ENCODE data around the gene TMEM131. TPM values are rescaled to one million over a fixed set of nuclear protein-coding genes. Genes with fewer than 3 reads are reported as not detected.

The TMEM131 gene
- total RNA-seq, 4 donors from 2014 or later = 32.8 to 54.8 (median 41.2) TPM

GRCh38 chr2:97750017-97750416 lies 245.7 kb downstream of the TMEM131 start:
- TF ChIP-seq, protein P1, sequence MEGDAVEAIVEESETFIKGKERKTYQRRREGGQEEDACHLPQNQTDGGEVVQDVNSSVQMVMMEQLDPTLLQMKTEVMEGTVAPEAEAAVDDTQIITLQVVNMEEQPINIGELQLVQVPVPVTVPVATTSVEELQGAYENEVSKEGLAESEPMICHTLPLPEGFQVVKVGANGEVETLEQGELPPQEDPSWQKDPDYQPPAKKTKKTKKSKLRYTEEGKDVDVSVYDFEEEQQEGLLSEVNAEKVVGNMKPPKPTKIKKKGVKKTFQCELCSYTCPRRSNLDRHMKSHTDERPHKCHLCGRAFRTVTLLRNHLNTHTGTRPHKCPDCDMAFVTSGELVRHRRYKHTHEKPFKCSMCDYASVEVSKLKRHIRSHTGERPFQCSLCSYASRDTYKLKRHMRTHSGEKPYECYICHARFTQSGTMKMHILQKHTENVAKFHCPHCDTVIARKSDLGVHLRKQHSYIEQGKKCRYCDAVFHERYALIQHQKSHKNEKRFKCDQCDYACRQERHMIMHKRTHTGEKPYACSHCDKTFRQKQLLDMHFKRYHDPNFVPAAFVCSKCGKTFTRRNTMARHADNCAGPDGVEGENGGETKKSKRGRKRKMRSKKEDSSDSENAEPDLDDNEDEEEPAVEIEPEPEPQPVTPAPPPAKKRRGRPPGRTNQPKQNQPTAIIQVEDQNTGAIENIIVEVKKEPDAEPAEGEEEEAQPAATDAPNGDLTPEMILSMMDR (IDR thresholded peaks at IDR 0.05) = no peak
- TF ChIP-seq POLR2A (IDR thresholded peaks at IDR 0.05) = no peak
- WGBS, 2 donors = 95 to 98% methylated on average over 4 of the region's 4 CpGs
- no peak for DNase-seq (ENCODE audit: low spot score in 2 of 2)
- no peak overlapping the region for H3K4me3 ChIP-seq (ENCODE audit: low read depth, poor library complexity, severe bottlenecking)
- intact Hi-C loops (cut with DNase I; ENCODE audit: low total_unique reads) = no loop called here

- intact Hi-C loops (cut with DNase I; ENCODE audit: low total_unique reads) = no loop called here
- TF ChIP-seq, protein P1 (IDR thresholded peaks at IDR 0.05) = no peak
- no peak for TF ChIP-seq POLR2A (IDR thresholded peaks at IDR 0.05)
- no peak overlapping the region for H3K4me3 ChIP-seq (ENCODE audit: low read depth, poor library complexity, severe bottlenecking)
- 24 to 36% methylated on average over 5 of the region's 5 CpGs for WGBS, 2 donors
- DNase-seq (ENCODE audit: low spot score in 2 of 2) = no peak
Measured at GRCh38 chr2:97749581-97749980, 246.2 kb downstream of the TMEM131 start.

GRCh38 chr2:97747716-97748115 lies 248.0 kb downstream of the TMEM131 start:
- intact Hi-C loops (cut with DNase I; ENCODE audit: low total_unique reads) = no loop called here
- DNase-seq (ENCODE audit: low spot score in 2 of 2) = no peak
- no peak for TF ChIP-seq POLR2A (IDR thresholded peaks at IDR 0.05)
- TF ChIP-seq, protein P1 (IDR thresholded peaks at IDR 0.05) = no peak
- H3K4me3 ChIP-seq (ENCODE audit: low read depth, poor library complexity, severe bottlenecking) = no peak overlapping the region
- 60 to 62% methylated on average over 4 of the region's 4 CpGs for WGBS, 2 donors

DNA sequence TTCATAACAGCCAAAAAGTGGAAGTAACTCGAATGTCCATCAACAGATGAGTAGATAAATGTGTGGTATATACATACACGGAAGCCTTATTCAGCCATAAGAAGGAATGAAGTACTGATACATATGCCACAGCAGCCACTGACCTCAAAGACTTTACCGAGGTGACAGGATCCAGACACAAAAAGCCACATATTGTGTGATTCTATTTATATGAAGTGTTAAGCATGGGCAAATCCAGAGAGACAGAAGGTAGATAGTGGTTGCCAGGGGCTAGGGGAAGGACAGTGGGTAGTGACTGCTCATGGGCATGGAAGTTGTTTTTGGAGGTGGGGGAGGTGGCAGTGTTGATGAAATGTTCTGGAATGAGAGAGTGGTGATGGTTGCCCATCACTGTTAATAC lies 248.5 kb downstream of the TMEM131 start:
- 73 to 81% methylated on average over 3 of the region's 3 CpGs for WGBS, 2 donors
- intact Hi-C loops (cut with DNase I; ENCODE audit: low total_unique reads) = no loop called here
- no peak for DNase-seq (ENCODE audit: low spot score in 2 of 2)
- no peak overlapping the region for H3K4me3 ChIP-seq (ENCODE audit: low read depth, poor library complexity, severe bottlenecking)
- TF ChIP-seq, protein P1 (IDR thresholded peaks at IDR 0.05) = no peak

DNA sequence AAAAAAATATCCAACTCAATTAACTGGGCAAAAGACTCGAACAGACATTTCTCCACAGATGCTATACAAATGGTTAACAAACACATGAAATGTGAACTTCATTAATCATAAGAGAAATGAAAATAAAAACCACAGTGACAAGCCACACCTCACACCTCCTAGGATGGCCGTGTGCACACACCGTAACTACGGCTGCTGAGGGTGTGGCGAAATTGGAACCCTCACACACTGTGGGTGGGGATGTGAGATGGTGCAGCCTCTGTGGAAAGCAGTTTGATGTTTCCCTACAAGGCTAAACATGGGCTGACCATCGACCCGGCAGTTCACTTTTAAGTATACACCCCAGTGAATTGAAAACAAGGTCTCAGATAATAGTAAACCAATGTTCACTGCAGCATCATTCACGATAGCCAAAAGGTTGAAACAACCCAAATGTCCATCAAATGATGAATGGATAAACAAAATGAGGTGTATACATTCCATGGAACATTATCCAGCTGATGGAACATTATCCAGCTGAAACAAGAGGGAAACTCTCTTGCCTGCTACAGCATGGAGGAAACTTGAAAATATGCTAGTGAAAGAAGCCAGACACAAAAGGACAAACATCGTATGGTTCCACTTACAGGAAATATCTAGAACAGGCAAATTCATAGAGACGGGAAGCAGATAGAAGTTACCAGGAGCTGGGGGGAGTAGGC lies 250.1 kb downstream of the TMEM131 start:
- WGBS, 2 donors = 54 to 55% methylated on average over 10 of the region's 10 CpGs
- intact Hi-C loops (cut with DNase I; ENCODE audit: low total_unique reads) = no loop called here
- no peak overlapping the region for H3K4me3 ChIP-seq (ENCODE audit: low read depth, poor library complexity, severe bottlenecking)
- TF ChIP-seq, protein P1 (IDR thresholded peaks at IDR 0.05) = no peak
- TF ChIP-seq POLR2A (IDR thresholded peaks at IDR 0.05) = no peak
- DNase-seq (ENCODE audit: low spot score in 2 of 2) = peak in 1 of 2 donors; percentile 65

GRCh38 chr2:97743913-97744312 lies 251.8 kb downstream of the TMEM131 start:
- intact Hi-C loops (cut with DNase I; ENCODE audit: low total_unique reads) = no loop called here
- WGBS, 2 donors = 94 to 97% methylated on average over 6 of the region's 6 CpGs
- TF ChIP-seq POLR2A (IDR thresholded peaks at IDR 0.05) = no peak
- TF ChIP-seq, protein P1 (IDR thresholded peaks at IDR 0.05) = no peak
- no peak overlapping the region for H3K4me3 ChIP-seq (ENCODE audit: low read depth, poor library complexity, severe bottlenecking)
- DNase-seq (ENCODE audit: low spot score in 2 of 2) = peak in 1 of 2 donors; percentile 40

All from lower leg skin (tissue), 4 donors.